T1000 (cell line): ENCODE measurements around the gene PARP8.
"Not testable (repeated sequence)": the region's sequence is repeated elsewhere in the genome, so short reads cannot be mapped to it uniquely, and the experiment has no call there.

Experiments used
- DNase-seq: peaks from one replicate; lab custom pipeline; 2025; ENCODE audit warnings: mixed read lengths; lab: John Stamatoyannopoulos, UW

PARP8 gene

DNA sequence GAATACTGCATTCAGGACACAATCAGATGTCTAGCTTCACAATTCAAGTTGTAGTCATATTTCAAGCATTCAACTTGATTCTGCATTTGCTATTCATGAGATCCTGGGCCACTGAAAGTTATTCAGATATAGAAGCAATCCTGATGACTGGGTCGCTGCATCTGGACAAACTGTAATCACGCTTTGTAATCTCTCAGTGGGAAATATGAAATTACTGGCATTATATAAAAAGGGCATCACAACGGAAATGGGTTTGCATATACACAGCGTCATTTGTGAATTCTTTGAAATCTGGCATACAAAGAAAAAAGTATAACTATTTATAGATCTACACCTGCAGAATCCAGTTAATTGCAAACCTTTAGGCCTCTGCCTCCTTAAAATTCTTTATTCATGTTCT, 102.2 kb downstream of the PARP8 start:
- no peak for DNase-seq

DNA sequence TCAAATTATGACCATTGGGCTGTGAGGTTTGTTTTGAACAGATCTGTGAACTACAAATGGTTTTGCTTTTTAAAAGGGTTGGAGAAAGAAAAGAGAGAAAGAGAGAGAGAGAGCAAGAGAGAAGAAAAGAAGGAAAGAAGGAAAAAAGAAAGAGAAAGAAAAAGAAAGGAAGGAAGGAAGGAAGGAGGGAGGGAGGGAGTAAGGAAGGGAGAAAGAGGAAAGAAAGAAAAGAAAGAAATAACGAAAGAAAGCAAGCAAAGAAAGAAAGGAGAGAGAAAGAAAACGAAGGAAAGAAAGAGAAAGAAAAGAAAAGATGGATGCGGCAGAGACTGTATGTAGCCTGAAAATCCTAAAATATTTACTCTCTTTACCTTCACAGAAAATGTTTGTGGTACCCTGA, 104.0 kb downstream of the PARP8 start:
- no peak for DNase-seq

DNA sequence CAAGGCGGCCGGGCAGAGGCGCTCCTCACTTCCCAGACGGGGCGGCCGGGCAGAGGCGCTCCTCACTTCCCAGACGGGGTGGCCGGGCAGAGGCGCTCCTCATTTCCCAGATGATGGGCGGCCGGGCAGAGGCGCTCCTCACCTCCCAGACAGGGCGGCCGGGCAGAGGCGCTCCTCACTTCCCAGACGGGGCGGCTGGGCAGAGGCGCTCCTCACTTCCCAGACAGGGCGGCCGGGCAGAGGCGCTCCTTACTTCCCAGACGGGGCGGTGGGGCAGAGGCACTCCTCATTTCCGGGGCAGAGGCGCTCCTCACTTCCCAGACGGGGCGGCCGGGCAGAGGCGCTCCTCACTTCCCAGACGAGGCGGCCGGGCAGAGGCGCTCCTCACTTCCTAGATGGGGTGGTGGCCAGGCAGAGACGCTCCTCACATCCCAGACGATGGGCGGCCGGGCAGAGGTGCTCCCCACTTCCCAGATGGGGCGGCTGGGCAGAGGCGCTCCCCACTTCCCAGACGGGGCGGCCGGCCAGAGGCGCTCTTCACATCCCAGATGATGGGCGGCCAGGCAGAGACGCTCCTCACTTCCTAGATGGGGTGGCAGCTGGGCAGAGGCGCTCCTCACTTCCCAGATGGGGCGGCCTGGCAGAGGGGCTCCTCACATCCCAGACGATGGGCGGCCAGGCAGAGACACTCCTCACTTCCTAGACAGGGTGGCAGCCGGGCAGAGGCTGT, 108.2 kb downstream of the PARP8 start:
- DNase-seq, result not testable (repeated sequence)

DNA sequence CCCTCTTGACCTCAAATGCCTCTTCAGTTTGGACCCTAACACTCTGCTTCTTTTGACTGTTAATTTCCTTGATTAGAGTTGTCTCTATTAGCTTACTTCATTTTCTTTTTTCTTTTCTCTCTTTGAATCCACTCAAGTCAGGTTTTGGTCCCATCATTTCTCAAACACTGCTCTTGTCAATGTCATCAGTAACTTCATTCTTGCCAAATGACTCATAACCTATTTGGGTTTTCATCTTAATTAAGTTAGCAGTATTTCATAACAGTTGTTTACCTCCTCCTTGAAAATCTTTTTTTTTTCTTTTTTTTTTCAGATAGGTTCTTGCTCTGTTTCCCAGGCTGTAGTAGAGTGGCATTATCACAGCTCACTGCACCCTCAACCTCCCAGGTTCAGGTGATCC, 119.6 kb downstream of the PARP8 start:
- no peak for DNase-seq

DNA sequence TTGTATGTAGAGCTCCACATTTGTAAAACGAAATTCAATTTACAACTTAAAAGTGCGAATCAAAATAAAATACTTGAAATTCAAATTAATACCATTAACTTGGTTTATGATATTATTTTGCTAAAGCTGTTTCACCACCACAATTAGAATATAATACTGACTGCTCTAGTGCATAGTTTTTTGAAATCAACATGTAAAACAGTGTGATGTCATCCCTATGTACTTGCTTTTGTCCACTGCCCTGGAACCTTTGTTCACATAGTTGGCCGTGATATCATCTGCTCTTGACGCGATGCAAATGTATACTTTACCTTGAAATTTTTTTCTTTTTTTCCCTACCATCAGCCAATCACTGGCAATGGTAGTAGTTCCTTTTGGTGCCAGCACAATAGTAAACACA, 125.4 kb downstream of the PARP8 start:
- no peak for DNase-seq

DNA sequence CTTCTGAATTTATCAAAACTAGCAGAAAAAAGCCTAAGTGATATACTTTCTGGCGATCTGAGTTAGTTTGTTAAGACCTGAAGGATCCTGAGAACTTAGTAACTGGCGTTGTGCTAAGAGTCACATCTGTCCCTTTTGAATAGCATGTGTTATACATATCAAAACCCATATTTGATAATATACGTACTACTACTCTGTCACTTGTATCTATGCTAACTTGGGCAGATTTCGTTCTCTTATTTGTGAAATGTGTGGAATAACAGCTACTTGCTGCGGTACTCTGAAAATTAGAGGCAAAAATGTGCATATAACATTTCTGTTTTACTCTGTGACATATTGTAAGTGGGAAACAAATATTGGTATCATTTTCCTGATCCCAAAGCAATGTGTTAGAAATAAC, 126.4 kb downstream of the PARP8 start:
- no peak for DNase-seq

DNA sequence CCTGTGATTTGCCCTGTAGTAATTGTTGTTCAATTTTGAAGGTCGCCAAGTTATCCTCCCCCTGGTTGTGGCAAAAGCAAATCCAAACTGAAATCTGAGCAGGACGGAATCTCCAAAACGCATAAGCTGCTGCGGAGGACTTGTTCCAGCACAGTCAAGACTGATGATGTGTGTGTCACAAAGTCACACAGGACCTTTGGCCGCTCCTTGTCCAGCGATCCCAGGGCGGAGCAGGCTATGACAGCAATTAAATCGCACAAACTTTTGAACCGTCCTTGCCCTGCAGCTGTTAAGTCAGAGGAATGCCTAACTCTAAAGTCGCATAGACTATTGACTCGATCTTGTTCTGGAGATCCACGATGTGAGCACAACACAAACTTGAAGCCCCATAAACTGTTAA, 128.4 kb downstream of the PARP8 start:
- DNase-seq, result no peak

DNA sequence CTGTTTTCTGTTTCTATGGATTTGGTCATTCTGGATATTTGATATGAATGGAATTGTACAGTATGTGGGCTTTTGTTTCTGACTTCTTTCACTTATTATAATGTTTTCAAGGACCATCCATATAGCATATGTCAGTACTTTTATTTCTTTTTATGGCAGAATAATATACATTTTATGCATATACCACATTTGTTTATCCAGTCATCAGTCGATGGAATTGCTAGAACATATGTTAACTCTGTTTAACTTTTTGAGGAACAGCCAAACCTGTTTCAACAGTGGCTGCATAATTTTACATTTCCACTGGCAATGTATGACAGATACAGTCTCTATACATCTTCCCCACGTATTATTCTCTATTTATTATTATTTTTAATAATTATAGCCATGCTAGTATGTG, 131.6 kb downstream of the PARP8 start:
- DNase-seq, result no peak

DNA sequence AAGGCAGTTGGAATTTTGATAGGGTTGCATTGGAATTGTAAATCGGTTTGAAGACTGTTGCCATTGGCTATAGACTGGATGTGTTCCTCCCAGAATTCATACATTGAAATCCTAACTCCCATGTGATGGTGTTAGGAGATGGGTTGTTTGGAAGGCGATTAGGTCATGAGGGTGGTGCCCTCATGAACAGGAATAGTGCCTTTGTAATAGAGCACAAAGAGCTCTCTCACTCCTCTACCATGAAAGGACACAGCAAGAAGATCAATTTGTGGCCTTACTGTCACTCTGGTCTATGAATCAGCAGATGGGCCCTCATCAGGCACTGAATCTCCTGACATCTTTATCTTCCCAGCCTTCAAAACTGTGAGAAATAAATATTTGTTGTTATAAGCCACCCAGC, 133.2 kb downstream of the PARP8 start:
- no peak for DNase-seq

DNA sequence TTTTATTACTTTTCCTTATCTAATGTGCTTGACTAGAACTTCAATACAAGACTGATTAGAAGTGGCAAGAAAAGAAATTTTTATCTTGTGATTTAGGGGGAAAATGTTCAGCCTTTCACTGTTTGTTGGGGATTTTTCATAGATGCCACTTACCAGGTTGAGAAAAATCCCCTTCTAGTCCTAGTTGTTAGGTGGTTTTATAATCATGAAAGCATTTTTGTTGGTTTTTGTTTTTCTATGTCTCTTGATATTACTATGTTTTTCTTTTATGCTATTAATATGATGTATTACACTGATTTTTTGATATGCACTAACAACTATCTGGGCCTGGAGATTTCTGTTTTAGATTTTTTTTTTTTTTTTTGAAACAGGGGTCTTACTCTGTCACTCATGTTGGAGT, 134.0 kb downstream of the PARP8 start:
- DNase-seq, result no peak

DNA sequence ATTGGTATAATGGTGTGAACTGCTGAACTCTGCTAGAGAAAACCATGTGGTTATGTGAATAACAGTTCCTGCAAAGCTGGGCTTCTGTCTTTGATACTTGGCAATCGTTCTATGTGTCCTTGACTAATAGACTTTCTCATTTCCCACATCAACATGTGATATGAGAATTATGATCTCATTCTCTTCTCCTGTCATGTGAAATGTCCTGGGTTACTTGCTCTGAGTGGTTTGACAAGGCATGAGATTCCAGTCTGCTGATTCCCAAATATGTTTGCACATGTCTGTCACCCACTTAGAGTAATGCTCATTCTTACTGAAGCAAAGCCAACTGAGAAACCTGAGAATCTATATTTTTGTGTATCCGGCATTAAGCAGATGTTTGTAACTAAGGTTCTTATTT, 141.2 kb downstream of the PARP8 start:
- no peak for DNase-seq

DNA sequence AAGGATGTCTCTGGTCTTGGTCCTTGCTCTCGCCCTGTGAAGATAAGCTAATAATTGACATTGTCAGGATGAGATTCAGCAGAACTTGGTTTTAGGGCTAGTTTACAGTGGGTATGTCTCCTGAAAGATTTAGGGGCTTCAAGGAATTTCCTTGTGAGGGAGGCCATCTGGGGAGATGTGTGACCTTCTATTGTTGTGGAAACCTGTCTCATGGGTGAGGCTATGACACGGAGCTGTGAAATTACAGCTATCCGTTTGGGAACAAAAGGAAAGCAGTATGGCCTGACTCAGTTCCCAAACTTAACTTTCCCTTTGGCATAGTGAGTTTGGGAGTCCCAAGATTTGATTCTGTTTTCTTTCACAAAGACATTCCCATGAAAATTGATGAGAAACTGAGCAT, 142.0 kb downstream of the PARP8 start:
- no peak for DNase-seq

DNA sequence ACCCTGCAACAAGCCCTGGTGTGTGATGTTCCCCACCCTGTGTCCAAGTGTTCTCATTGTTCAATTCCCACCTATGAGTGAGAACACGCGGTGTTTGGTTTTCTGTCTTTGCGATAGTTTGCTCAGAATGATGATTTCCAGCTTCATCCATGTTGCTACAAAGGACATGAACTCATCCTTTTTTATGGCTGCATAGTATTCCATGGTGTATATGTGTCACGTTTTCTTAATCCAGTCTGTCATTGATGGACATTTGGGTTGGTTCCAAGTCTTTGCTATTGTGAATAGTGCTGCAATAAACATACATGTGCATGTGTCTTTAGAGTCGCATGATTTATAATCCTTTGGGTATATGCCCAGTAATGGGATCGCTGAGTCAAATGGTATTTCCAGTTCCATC, 145.3 kb downstream of the PARP8 start:
- DNase-seq, result not testable (repeated sequence)

DNA sequence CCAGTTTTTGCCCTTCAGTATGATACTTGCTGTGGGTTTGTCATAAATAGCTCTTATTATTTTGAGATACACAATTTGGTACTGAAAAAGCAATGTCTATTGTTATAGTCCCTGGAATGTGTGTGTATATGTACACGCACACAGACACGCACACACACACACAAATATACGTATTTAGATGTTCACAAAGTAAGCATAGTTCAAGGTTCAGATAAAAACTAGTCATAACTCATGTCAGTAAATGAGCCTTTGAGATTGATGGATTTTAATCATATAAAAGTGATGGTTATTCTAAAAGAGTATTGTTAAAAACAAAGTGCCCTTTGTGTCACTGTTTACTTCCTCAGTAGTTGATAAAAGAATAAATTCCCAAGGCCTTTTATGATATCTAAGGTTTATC, 147.3 kb downstream of the PARP8 start:
- no peak for DNase-seq

DNA sequence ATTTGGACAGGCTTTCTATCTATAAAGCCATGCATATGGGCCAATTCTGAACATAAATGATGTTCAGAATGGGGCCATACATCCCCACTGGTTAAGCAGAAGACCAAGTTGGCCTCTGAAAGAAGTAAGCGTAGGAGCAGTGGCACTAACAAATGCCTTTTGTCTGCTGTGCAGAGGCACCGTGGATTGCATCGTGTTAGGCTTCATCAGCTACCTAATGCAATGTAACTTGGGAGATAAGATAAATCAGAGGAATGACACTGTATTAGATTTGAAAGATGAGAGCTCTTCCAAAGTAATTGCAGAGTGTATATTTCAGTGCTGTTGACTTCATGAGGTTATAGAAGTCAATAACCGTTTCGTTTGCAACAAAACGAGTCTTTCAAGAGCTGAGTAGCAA, 148.1 kb downstream of the PARP8 start:
- DNase-seq, result no peak

DNA sequence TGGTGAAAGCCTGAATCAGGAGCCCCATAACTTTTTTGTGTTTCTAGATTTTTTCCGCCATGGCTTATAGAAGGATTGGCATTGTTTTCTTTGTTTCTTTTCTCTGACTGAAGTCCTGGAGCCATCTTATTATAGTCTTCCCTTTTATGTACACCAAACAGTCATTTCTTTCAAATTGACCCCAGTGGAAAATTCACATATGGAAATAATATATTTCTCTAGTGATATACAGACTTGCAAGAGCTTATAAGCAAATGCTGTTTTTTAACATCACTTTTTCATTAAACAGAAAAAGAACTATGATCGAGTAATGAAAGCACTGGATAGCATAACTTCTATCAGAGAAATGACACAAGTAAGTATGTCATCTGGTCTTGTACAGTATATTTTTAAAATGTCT, 155.6 kb downstream of the PARP8 start:
- DNase-seq, result no peak

DNA sequence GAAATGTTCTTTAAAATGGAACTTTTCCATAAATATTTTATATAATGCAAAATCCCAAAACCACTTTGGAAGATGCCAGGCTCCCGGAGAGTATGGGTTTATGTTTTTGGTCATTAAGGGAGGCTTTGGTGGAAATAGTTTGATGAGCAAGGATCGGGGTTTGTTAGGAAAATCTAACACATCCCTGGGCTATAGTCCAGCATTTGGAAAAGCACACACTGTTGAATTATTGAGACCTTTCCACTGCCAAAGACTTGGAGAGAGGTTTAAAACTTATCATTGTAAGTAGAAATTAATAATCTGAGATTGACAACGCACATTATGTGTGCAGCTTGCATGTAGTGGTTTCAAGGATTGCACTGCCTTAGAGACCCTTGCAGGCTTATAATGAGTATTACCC, 156.3 kb downstream of the PARP8 start:
- no peak for DNase-seq

DNA sequence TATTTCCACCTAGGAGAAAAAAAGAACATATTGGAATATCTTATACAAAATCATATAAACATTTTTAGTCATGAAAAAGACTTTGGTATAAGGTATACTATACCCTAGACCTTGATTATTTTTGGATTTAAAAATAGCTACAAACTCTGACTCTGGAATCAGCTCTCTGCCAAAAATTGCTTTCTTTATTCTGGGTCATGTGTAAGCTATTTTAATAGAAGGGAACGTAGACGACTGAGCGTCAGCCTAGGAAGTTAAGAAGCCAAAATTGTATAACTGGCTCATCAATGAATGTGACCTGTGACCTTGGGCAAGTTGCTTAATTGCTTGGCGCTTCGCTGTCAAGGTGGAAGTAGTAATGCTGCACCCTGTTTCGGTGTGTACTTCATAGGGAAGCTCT, 157.1 kb downstream of the PARP8 start:
- no peak for DNase-seq

DNA sequence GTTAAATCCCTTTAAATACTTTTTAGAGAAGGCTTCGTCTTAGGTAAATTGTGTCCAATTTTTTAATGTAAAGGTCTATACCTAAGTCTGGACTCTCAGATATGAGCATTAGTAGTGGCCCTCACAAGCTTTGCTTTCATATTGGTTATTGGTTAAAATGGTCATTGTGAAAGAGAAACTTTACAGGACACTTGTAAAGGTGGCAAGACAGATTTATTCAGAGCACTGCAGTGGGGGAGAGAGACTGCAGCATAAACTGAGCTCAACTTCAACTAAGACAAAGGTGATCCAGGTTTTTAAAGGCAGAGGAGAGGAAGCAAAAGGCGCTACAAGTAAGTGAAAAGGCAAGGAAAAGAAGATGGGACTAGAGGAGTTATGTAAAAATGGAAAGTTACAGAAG, 157.7 kb downstream of the PARP8 start:
- no peak for DNase-seq

DNA sequence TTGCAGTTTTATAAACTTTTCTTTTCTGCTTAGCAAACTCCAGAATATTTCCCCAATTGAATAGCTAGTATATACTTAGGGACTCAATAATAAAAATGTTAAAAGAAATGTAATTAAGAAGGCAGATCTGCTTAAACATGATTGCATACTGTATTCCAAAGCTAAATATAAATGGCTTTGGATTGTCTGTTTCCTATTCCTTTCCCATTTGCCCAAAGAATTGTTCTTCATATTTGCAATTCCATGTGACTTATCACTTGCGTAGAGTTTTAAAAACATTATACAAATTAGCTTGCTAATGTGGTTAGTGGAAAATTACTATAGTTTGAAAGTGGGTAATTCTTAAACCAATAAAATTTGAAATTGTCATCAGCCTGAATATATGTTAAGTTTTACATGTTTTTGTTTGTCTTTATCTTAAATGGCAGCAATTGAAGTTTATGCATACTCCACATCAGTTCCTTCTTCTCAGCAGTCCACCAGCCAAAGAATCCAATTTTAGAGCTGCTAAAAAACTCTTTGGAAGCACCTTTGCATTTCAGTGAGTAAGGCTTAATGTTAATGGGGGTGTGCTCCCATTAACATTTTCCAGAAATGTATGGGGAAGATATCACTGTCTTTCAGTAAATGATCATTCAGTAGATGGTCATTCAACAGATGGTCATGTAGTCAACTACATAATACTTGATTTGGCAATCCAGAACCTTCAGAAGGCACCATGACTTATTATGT, 161.2 kb downstream of the PARP8 start:
- DNase-seq, result no peak

DNA sequence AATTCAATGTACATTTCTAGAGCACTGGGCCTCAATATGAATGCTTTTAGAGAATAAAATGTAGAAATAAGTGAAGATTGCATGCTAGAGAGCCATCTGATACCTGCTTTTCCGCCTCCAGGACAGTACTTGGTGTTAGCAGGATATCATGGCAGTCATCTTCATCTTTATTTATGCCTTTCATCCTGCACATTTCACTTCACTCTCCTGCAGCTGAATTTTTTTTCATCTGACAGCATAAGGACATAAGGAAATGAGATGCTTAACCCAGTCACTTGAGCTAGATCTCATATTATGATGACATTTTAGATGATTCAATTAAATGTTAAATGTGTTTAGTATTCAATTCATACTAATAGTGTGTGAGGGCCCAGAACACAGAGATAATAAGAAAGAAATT, 162.6 kb downstream of the PARP8 start:
- no peak for DNase-seq

DNA sequence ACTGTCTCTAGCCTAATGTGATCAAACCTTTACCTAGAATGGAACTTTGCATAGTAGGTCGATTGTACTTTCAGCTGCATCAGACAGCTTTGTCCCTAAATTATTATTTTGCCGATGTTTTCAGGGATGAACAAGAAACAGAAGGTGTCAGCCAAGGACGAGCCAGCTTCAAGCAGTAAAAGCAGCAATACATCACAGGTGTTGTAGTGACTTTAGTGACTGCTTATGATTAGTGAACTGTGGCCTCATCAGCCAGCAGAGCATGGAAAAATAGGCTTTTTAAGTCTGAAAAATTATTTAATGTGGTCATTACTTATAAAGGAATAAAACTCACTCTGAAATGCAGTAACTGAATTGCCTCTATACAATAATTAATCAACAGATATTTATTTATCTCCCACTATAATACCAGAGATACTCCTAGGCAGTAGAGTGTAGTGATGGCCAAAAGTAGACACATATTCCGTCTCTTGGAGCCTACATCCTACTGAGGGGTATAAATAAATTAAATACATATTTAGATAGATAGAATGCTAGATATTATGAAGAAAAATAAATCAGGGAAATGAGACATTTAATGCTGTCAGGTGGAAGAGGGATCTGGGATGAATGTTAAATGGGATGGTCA, 166.3 kb downstream of the PARP8 start:
- DNase-seq, result no peak

DNA sequence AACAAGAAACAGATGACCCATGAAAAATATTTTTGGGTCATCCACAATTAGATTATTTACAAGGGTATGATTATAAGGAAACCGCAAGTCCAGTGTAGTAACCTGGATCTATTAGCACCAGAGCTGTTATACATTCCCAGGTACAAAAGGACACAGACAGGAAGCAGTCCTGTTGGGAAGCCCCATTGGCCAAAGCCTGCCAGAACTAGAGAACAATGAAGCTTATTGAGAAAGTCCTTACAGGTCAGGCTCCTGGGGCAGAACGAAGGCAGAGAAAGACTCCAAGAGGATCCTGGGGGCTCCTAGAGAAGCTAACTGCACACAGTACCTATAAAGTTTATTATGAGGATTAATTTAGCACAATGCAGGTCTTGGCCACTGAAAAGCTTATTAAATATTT, 169.9 kb downstream of the PARP8 start:
- no peak for DNase-seq
